ENCODE measurements around the gene TRAF3IP3.

Gene TRAF3IP3

DNA sequence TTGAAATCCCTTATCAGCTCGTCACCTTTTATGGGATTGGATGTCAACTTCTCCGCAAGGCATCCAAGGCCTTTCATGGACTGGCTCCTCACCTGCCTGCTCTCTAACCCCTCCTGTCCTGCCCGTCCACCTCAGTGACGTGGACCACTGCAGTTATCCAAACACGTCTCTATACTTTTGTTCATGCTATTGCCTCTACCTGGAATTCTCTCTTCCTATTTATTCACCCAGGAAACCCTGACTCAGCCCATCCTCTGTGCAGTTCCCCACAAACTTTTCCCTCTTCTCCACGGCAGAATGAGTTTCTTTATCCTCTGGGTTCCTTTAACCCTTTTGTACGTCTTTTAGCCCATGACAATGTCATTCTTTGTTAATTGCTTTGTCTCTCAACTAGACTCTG lies 66.9 kb downstream of the TRAF3IP3 start:
- TF ChIP-seq, protein P1, sequence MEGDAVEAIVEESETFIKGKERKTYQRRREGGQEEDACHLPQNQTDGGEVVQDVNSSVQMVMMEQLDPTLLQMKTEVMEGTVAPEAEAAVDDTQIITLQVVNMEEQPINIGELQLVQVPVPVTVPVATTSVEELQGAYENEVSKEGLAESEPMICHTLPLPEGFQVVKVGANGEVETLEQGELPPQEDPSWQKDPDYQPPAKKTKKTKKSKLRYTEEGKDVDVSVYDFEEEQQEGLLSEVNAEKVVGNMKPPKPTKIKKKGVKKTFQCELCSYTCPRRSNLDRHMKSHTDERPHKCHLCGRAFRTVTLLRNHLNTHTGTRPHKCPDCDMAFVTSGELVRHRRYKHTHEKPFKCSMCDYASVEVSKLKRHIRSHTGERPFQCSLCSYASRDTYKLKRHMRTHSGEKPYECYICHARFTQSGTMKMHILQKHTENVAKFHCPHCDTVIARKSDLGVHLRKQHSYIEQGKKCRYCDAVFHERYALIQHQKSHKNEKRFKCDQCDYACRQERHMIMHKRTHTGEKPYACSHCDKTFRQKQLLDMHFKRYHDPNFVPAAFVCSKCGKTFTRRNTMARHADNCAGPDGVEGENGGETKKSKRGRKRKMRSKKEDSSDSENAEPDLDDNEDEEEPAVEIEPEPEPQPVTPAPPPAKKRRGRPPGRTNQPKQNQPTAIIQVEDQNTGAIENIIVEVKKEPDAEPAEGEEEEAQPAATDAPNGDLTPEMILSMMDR (IDR thresholded peaks at IDR 0.05; ENCODE audit: borderline replicate concordance, insufficient read depth, low read depth, low read length), result no peak
- H3K4me3 ChIP-seq (ENCODE audit: low read depth, low read length), result no peak overlapping the region

DNA sequence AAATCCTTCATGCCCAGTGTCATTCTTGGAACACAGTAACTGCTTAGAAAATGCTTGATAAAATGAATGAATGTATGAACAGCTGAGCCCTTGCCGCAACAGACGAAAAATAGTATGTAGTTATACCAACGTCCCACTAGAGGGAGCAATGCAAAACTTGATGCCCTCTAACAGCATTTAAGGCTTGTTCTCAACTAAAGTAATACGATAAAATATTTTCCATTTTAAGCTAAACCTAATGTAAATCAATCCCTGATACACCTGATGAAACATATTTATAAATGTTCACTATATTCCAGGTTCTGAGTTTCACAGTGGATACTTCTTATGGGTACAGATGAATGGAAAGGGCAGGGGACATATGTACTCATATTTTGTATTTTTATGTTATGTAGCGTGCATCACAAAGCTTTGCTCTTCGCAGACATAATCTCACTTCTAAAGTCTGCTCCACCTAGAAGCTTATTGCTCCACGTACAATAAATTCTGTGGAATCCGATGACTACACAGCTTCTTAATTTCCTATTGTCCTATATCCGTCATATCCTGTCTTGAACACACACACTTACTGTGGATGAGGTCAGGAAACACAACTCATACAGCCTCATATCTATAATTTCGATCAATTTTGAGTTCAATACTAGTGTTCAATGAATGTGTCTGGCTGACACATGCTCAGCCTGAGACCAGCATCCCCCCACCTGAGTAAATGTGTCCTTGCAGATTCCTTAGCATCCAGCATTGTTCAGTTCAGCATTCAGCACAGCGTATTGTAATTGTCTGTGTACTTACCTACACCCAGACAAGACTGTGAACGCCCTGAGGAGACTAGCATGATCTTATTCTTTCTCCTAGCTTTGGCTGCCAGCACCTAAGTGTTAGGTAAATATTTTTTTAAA lies 67.5 kb downstream of the TRAF3IP3 start:
- H3K4me3 ChIP-seq (ENCODE audit: low read depth, low read length), result no peak overlapping the region
- TF ChIP-seq, protein P1 (IDR thresholded peaks at IDR 0.05; ENCODE audit: borderline replicate concordance, insufficient read depth, low read depth, low read length), result peak; percentile 67

DNA sequence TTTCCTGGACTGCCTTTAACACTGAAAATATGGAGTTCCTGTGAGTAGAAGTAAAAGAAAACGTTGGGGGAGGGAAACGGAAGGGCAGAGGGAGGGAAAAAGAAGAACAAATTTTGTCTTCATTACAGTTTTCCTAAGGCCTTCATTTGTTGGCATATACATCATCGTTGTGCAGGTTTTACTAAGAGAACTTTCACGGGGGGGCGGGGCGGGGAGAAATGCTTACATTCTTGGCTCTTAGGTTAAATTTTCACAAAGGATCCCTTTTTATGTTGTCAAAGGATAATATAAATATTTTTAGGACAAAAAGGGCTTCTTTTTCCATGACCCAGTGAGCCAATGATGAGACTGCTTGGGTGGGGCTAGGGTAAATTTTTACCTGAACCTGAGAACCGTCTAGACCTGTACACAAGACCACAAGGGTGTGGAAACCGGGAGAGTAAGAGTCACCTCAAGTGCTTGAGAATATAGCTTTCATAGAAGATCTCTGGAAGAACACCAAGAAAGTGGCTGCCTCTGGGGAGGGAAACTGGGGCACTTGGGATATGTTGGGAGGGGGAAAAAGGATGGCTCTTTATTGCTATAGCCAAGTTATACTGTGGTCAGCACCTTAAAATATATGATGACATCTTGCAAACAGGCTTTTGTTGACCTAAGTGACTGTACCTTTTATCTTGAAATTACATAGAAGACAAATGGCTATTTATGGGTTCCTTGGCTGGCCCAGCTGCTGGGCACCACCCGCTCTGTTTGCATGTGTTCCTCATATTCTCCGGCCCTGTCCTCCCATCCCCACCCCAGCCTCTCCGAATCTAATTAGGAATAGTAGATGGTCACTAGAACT lies 70.0 kb downstream of the TRAF3IP3 start:
- H3K4me3 ChIP-seq (ENCODE audit: low read depth, low read length), result no peak overlapping the region
- TF ChIP-seq, protein P1 (IDR thresholded peaks at IDR 0.05; ENCODE audit: borderline replicate concordance, insufficient read depth, low read depth, low read length), result no peak

DNA sequence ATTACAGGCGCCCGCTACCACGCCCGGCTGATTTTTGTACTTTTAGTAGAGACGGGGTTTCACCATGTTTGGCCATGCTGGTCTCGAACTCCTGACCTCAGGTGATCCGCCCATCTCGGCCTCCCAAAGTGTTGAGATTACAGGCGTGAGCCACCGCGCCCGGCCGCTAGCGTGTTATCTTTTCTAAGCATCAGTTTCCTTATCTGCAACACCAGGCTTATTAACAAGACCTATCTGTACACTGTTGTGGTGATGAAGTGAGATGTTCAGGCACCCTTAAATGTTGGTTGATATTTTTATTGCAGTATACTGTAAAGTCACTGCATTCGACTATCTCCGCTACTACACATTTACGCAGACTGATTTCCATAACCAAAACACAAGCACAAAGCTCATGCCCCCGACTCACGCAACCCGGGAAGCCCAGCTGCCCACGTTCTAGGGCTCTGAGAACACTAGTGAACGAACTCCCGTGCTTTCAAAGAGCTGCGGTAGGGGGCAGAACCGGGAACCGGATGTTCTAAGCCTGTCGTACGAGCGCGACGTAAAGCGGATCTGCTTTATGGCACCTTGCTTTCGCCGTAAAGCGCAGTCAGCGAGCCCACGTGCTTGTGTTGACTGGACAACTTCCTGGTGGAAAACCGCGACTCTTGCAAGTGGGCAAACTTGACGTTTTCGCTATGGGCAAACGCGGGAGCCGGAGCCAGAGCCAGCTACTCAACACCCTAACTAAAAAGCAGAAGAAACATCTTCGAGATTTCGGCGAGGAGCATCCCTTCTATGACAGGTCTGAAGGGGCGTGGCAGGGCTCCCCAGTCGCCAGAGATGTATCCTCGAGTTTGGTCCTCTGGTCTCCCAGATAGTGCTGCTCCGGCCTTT lies 71.8 kb downstream of the TRAF3IP3 start, which contains the start of gene UTP25:
UTP25 (plus strand) TSS at position 589 of the 879 bp plus-strand sequence; CDS start at position 681, 92 bp downstream.
- peak within 1 kb of the TSS; percentile 57 for H3K4me3 ChIP-seq (ENCODE audit: low read depth, low read length)
- TF ChIP-seq, protein P1 (IDR thresholded peaks at IDR 0.05; ENCODE audit: borderline replicate concordance, insufficient read depth, low read depth, low read length), result peak; percentile 72

DNA sequence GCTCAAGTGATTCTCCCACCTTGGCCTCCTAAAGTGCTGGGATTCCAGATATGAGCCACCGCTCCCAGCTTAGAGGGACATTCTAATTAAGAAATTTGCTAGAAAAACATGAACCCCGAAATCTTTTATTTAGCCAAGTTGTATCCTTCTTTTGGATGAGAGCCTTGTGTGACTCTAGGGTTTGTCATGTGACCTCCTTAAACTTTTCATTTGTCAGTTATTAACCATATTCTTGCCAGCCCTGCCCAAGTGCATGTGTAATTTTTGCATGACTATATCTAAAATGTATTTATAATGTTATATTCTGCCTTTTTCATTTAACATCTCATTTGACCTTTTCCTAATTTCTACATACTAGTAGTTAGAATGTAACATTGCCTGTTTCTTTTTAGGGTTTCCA lies 73.9 kb downstream of the TRAF3IP3 start:
- no peak overlapping the region for H3K4me3 ChIP-seq (ENCODE audit: low read depth, low read length)
- TF ChIP-seq, protein P1 (IDR thresholded peaks at IDR 0.05; ENCODE audit: borderline replicate concordance, insufficient read depth, low read depth, low read length), result no peak

DNA sequence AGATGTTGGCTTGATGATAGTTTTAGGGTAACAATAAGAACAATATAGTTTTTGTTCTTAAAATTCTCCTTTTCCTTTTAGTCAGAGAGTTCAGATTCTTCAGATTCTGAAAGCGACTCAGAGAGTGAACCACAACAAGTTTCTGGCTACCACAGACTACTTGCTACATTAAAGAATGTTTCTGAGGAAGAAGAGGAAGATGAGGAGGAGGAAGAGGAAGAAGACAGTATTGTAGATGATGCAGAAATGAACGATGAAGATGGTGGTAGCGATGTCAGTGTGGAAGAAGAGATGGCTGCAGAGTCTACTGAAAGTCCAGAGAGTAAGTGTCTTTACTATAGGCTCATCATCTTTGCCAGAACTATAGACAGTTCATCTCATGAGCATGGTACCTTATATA lies 74.9 kb downstream of the TRAF3IP3 start:
- TF ChIP-seq, protein P1 (IDR thresholded peaks at IDR 0.05; ENCODE audit: borderline replicate concordance, insufficient read depth, low read depth, low read length), result no peak
- no peak overlapping the region for H3K4me3 ChIP-seq (ENCODE audit: low read depth, low read length)
